Choroid plexus epithelial cell (primary cell): ENCODE data around the gene DNAJC18.

Experiments
- DNase-seq: peaks from one replicate; pipeline ENCODE4 v3.0.0-alpha.2; 2010; ENCODE audit warnings: low read depth
- H3K4me3 ChIP-seq: 2 replicates; pipeline ENCODE4 v1.5.1; 2011; ENCODE audit warnings: low read depth, mild to moderate bottlenecking, control low read depth, low read length, moderate library complexity
- TF ChIP-seq, protein P1 (sequence below): conservative IDR thresholded peaks from 2 replicates; pipeline ENCODE4 v1.5.1; 2011; ENCODE audit warnings: low read depth, mild to moderate bottlenecking, control low read depth, inconsistent platforms, low read length, moderate library complexity

DNAJC18 gene

GRCh38 chr5:139399501-139400121, 39.7 kb downstream of the DNAJC18 start:
- TF ChIP-seq, protein P1, sequence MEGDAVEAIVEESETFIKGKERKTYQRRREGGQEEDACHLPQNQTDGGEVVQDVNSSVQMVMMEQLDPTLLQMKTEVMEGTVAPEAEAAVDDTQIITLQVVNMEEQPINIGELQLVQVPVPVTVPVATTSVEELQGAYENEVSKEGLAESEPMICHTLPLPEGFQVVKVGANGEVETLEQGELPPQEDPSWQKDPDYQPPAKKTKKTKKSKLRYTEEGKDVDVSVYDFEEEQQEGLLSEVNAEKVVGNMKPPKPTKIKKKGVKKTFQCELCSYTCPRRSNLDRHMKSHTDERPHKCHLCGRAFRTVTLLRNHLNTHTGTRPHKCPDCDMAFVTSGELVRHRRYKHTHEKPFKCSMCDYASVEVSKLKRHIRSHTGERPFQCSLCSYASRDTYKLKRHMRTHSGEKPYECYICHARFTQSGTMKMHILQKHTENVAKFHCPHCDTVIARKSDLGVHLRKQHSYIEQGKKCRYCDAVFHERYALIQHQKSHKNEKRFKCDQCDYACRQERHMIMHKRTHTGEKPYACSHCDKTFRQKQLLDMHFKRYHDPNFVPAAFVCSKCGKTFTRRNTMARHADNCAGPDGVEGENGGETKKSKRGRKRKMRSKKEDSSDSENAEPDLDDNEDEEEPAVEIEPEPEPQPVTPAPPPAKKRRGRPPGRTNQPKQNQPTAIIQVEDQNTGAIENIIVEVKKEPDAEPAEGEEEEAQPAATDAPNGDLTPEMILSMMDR, result no peak
- no peak overlapping the region for H3K4me3 ChIP-seq

DNA sequence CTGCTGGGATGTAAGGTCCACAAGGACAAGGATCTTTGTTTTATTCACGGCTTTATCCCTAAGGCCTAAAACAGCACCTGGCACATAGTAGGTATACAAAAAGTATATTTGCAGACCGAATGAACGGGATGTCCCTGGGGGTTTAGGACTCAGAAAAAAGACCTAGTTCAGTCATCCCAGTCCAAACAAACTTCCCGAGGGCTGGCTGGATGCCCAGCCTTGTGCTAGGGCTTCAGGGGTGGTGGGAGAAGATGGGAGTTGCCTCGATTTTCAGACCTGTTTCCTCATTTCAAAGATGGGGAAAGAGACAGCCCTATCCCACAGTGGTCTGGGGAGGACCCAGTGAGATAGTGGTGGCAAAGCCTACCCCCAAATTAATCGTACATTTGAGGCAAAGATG, 41.4 kb downstream of the DNAJC18 start:
- no peak overlapping the region for H3K4me3 ChIP-seq
- TF ChIP-seq, protein P1, result no peak
- no peak for DNase-seq

More at GRCh38 chr5:139399501-139400121, 39.7 kb downstream of the DNAJC18 start:
- no peak for DNase-seq

DNA sequence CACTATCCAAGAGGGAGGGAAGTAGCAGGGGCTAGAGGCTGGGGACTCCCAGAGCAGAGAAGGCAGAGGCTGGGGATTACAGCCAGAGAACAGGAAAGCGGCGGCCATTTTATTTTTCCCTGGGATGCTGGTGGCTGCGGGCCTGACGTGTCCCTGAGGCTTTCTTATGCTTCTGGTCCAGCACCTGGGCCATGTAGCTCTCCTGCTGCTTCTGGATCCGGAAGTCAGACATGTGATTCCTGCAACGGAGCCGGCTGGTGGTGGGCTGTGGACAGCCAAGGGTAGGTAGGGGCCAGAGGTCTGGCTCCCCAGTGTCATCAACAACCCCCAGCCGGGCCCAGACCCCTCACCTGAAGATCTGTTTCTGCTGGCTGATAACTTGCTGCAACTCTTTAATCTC, 42.6 kb downstream of the DNAJC18 start:
- no peak overlapping the region for H3K4me3 ChIP-seq
- TF ChIP-seq, protein P1, result no peak
- no peak for DNase-seq

DNA sequence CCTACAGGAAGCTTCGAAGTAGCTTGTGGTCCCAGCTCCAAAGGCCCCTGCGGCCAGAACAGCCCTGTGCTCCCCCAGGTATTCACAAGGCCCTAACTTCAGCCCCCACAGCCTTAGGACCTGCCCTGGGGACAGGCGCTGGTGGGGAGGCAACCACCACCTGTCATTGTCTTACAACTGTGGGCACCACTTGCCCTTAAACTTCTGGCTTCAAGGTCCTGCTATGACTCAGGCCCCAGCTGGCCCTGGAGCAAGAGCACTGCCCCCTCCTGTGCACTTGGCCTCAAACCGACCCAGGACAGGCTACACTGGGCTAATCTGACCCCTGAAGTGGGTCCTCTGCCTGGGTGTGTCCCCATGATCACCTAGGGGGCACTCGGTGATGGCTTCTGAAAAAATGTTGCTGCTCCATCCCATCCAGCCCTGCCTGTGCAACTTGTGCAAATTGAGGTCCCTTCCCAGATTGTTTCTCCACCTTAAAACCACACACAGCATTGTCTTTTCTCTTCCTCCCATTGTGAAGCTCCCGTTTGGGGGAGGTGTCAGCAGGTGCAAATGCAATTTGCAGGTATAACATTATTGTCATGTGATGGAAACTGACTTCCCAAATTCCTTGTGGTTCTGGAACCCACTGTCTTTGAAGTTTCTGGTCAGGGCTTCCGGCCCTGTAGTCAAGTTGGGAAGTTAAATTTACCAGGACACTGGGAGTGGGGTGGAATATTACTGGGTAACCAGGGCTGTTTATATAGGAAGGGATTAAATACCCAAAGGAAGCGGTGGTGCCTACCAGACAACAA, 43.3 kb downstream of the DNAJC18 start:
- TF ChIP-seq, protein P1, result no peak
- no peak overlapping the region for H3K4me3 ChIP-seq
- no peak for DNase-seq

DNA sequence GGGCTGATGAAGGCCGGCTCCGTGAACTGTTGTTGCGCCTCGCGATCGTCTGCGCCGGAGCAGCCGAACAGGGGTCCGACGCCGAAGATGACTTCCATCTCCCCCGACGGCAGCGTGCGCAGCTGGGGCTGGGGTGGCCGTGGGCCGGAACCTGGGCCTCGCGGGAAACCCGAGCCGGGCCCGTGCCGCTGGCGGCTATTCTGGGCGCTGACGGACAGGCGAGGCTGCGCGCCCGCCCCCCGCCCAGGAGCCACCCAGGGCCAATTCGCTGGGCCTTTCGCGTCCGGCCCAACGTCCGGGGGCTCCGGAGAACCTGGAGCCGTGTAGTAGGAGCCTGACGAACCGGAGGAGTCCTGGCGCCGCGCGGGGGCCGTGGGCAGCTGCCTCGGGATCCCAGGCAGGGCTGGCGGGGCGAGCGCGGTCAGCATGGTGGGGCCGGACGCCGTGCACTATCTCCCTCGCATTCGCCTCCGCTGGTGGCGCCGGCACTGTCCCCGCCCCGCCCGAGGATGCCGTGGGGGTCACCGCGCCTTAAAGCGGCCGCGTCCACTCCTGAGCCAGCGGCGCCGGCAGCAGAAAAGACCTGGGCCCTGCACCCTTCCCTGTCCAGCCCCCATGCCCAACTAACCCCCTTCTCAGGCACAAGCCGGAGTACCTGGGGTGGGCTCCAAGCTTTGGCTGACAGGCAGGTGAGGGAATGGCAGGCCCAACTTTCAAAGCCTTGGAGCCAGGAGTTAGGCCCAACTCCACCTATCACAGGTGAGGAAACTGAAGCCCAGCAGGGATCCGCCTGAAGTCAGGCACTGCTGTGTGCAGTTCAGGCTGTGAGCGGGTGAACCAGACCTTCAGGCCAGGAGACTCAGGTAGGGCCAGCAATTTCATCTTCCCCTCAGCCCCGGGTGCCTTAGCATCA, 44.4 kb downstream of the DNAJC18 start, which contains the start of gene PROB1:
TSS of gene PROB1 (minus strand) at position 451 of the 913 bp plus-strand sequence. CDS start at position 428, 23 bp downstream.
- DNase-seq, result no peak
- H3K4me3 ChIP-seq, result peak within 1 kb of the TSS; percentile 59
- TF ChIP-seq, protein P1, result no peak

DNA sequence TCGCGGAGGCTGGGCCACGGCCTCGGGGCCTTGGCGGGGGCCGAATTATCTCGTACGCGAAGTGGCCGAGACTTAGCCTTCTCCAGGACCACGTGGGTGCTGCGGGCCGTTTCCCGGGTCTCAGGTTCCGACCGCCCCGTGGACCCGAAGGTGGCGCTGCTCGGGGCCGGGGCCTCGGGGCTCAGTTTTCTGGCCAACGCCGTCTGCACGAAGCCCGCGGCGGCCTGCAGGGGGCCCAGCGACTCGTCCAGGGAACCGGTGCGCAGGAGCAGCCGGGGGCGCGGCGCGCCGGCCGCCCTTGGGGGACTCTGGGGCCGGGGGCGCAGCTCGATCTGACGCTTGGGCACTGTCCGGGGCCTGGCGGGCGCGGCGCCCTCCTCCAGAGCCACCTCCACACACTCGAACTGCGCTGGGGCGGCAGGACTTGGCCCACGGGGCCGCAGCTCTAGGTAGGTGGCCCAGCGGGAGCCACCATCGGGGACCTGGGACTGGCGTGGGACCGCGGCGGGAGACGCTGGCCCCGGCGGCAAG, 45.1 kb downstream of the DNAJC18 start:
- H3K4me3 ChIP-seq, result peak overlapping the region; percentile 59
- TF ChIP-seq, protein P1, result peak; percentile 45
- peak; percentile 59 for DNase-seq
